ENCODE measurements around the gene TRIO.

The TRIO gene

GRCh38 chr5:14373685-14374084 is 230.5 kb downstream of the TRIO start:
- ChIA-PET POLR2A (no interaction called here), CTCF (interaction anchor here (1.2 to 6.2 kb wide), 4 partner anchors 13 to 274 kb away, joined by 3 to 30 read pairs (median 7); no protein-coding TSS in a partner anchor)
- no peak for TF ChIP-seq CTCF (IDR thresholded peaks at IDR 0.05; ENCODE audit: control extremely low read depth, extremely low read depth, low read depth, missing control alignments)
- DNase-seq (ENCODE audit: extremely low spot score): no peak

- TF ChIP-seq CTCF (IDR thresholded peaks at IDR 0.05; ENCODE audit: control extremely low read depth, extremely low read depth, low read depth, missing control alignments): no peak
- DNase-seq (ENCODE audit: extremely low spot score): no peak
Measured at GRCh38 chr5:14374100-14374499, 231.0 kb downstream of the TRIO start.

GRCh38 chr5:14376789-14377188 is 233.6 kb downstream of the TRIO start:
- DNase-seq (ENCODE audit: extremely low spot score): no peak
- ChIA-PET POLR2A (no interaction called here), CTCF (interaction anchor here (1.4 kb wide), 1 partner anchor 10 kb away, joined by 3 read pairs; no protein-coding TSS in a partner anchor)
- no peak for TF ChIP-seq CTCF (IDR thresholded peaks at IDR 0.05; ENCODE audit: control extremely low read depth, extremely low read depth, low read depth, missing control alignments)

More at GRCh38 chr5:14374100-14374499, 231.0 kb downstream of the TRIO start:
- CTCF ChIA-PET: interaction anchor here (2.2 kb wide), 1 partner anchor 22 kb away, joined by 10 read pairs; no protein-coding TSS in a partner anchor
- POLR2A ChIA-PET: no interaction called here

- DNase-seq (ENCODE audit: extremely low spot score): no peak
- POLR2A ChIA-PET: no interaction called here
- TF ChIP-seq CTCF (IDR thresholded peaks at IDR 0.05; ENCODE audit: control extremely low read depth, extremely low read depth, low read depth, missing control alignments): no peak
- CTCF ChIA-PET: interaction anchor here (1.0 kb wide), 1 partner anchor 28 kb away, joined by 3 read pairs; no protein-coding TSS in a partner anchor
Measured at GRCh38 chr5:14379739-14380497, 236.8 kb downstream of the TRIO start.

- CTCF ChIA-PET: no interaction called here
- POLR2A ChIA-PET: no interaction called here
- TF ChIP-seq CTCF (IDR thresholded peaks at IDR 0.05; ENCODE audit: control extremely low read depth, extremely low read depth, low read depth, missing control alignments): no peak
- DNase-seq (ENCODE audit: extremely low spot score): no peak
Measured at GRCh38 chr5:14380712-14381111, 237.6 kb downstream of the TRIO start.

GRCh38 chr5:14382640-14383039 is 239.5 kb downstream of the TRIO start:
- TF ChIP-seq CTCF (IDR thresholded peaks at IDR 0.05; ENCODE audit: control extremely low read depth, extremely low read depth, low read depth, missing control alignments): no peak
- CTCF ChIA-PET: interaction anchor here (0.8 to 2.7 kb wide), 4 partner anchors 9 to 31 kb away, joined by 3 to 9 read pairs (median 6); no protein-coding TSS in a partner anchor
- no peak for DNase-seq (ENCODE audit: extremely low spot score)
- POLR2A ChIA-PET: interaction anchor here (0.5 kb wide), 1 partner anchor 276 kb away, joined by 4 read pairs; no protein-coding TSS in a partner anchor
